Measurements from ENCODE around the gene CCDC110. TPM values are rescaled to one million over a fixed set of nuclear protein-coding genes. Genes with fewer than 3 reads are reported as not detected.

Gene CCDC110
- polyA plus RNA-seq (2011; rRNA removed) (not detected in 2 replicates), polyA minus RNA-seq (2011; rRNA and poly(A)+ RNA removed) (not detected in 2 replicates)

DNA sequence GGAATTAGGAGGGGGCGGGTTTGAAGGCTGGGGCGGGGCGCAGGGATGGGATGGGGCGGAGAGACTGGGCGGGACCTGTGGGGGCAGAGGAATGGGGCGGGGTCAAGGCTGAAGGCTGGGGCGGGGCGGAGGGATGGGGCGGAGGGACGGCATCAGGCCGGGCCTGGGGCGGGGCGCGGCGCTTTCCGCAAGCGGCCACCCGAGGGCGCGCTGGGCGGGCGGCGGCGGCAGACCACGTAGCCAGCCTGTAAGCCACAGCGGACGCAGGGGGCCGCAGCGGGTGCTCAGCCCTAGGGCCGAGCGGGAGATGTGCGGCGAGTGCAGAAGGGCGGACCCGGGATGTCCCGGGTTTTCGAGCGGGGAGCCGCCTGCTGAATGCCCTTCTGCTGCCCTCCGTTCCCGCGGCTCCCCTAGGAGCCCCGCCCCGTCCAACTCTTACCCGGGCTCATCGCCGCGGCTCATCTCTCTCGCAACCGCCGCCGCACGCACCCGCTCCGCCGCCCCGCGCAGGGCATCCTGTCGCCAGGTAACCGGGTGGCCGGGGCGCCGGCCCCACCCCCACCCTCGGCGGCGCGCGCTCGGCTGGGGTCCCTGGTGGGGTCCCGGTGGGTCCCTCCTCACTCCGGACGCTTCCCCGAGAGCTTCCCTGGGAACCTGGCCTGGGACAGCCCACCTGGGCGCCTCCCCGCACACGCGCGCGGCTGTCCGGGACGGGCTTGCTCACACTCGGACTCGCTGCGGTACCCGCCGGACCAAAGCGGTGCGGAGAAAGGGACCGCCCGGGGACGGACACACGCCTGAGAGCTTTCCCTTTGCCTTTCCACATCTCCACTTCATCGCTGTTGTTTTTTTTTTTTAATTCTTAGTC, at the start of gene CCDC110:
CCDC110 (minus strand) TSS at position 499 of the 868 bp plus-strand sequence; CDS start at position 449, 50 bp downstream.
- DNase-seq (ENCODE audit: low read depth): peak; percentile 18
- Histone ChIP-seq H3K27me3 (ENCODE audit: control insufficient read depth, insufficient read depth, low read length) (peaks cover 16% of the 10 kb centered on the region), H3K36me3 (ENCODE audit: control insufficient read depth, insufficient read depth, low read length) (no peaks in the 10 kb centered on the region), H3K4me3 (ENCODE audit: low read depth, low read length) (peak within 1 kb of the TSS; percentile 60)
- POLR2A ChIA-PET: no interaction called here
- CTCF ChIA-PET: interaction anchor here (0.6 to 4.5 kb wide), 3 partner anchors 13 to 137 kb away, joined by 3 to 26 read pairs (median 3); no protein-coding TSS in a partner anchor
- TF ChIP-seq, protein P1, sequence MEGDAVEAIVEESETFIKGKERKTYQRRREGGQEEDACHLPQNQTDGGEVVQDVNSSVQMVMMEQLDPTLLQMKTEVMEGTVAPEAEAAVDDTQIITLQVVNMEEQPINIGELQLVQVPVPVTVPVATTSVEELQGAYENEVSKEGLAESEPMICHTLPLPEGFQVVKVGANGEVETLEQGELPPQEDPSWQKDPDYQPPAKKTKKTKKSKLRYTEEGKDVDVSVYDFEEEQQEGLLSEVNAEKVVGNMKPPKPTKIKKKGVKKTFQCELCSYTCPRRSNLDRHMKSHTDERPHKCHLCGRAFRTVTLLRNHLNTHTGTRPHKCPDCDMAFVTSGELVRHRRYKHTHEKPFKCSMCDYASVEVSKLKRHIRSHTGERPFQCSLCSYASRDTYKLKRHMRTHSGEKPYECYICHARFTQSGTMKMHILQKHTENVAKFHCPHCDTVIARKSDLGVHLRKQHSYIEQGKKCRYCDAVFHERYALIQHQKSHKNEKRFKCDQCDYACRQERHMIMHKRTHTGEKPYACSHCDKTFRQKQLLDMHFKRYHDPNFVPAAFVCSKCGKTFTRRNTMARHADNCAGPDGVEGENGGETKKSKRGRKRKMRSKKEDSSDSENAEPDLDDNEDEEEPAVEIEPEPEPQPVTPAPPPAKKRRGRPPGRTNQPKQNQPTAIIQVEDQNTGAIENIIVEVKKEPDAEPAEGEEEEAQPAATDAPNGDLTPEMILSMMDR (IDR thresholded peaks at IDR 0.05; ENCODE audit: insufficient read depth, low read depth, low read length): peak; percentile 47

DNA sequence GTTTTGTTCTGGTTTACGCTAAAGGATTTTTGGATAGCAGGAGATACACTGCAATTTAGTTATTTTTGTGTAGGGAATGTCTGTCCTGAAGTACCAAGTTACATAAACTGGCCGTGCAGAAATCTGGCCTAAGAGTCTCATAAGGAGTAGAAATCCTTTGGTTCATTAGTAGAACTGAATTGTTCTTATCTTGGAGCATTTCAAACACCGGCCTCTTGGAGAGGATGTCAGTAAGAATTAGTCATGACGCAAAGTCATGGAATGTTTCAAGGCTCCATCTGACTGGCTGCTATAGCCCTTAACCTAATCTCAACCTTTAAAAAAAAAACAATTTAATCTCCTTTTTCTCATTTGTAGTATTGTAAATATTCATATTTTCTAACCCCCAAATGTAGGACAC, 48.6 kb upstream of the CCDC110 start:
- DNase-seq (ENCODE audit: low read depth): no peak
- ChIA-PET POLR2A (no interaction called here), CTCF (no interaction called here)
- H3K27me3 ChIP-seq (ENCODE audit: control insufficient read depth, insufficient read depth, low read length): no peaks in the 10 kb centered on the region
- no peaks in the 10 kb centered on the region for H3K36me3 ChIP-seq (ENCODE audit: control insufficient read depth, insufficient read depth, low read length)
- TF ChIP-seq, protein P1 (IDR thresholded peaks at IDR 0.05; ENCODE audit: insufficient read depth, low read depth, low read length): no peak
- no peak overlapping the region for H3K4me3 ChIP-seq (ENCODE audit: low read depth, low read length)

DNA sequence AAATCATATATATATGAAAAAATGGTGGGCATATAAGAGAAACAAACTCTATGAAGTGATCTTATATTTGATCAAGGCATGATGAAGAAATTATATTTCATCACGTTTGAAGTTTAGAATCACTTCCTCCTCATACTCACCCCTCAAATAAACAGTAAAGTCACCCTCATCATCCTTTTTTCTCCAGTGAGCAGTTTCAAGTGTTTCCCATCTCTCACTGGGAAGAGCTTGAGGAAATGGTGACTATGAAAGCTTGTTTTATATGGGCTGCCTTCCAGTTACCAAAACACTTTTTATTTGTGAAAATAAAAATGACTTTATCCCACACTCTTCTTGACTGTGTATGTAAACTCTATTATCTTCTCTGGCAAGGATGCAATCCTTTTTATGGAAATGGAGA, 47.0 kb upstream of the CCDC110 start:
- no peaks in the 10 kb centered on the region for H3K36me3 ChIP-seq (ENCODE audit: control insufficient read depth, insufficient read depth, low read length)
- no peak for DNase-seq (ENCODE audit: low read depth)
- no peaks in the 10 kb centered on the region for H3K27me3 ChIP-seq (ENCODE audit: control insufficient read depth, insufficient read depth, low read length)
- POLR2A ChIA-PET: no interaction called here
- H3K4me3 ChIP-seq (ENCODE audit: low read depth, low read length): no peak overlapping the region
- TF ChIP-seq, protein P1 (IDR thresholded peaks at IDR 0.05; ENCODE audit: insufficient read depth, low read depth, low read length): no peak
- CTCF ChIA-PET: interaction anchor here (1.2 kb wide), 1 partner anchor 10 kb away, joined by 4 read pairs; no protein-coding TSS in a partner anchor

DNA sequence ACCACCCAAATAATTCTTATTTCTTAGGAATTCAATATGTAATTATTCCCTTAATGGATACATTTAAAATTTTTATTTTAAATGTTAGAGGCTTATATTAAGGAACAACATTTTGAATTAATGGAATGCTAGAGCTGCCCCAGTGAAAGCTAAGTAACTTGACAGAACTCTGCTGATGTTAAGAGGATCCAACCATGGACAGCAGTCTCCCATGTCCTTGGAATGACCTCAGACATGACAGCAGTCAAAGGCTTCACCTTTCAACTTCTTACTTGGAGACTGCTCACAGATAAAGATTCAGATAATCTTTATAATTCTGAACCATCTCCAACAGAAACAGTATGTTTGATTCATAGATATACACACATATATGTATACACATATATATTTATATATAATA, 46.5 kb upstream of the CCDC110 start:
- H3K36me3 ChIP-seq (ENCODE audit: control insufficient read depth, insufficient read depth, low read length): no peaks in the 10 kb centered on the region
- no peaks in the 10 kb centered on the region for H3K27me3 ChIP-seq (ENCODE audit: control insufficient read depth, insufficient read depth, low read length)
- TF ChIP-seq, protein P1 (IDR thresholded peaks at IDR 0.05; ENCODE audit: insufficient read depth, low read depth, low read length): no peak
- CTCF ChIA-PET: no interaction called here
- no peak overlapping the region for H3K4me3 ChIP-seq (ENCODE audit: low read depth, low read length)
- no peak for DNase-seq (ENCODE audit: low read depth)
- POLR2A ChIA-PET: no interaction called here

DNA sequence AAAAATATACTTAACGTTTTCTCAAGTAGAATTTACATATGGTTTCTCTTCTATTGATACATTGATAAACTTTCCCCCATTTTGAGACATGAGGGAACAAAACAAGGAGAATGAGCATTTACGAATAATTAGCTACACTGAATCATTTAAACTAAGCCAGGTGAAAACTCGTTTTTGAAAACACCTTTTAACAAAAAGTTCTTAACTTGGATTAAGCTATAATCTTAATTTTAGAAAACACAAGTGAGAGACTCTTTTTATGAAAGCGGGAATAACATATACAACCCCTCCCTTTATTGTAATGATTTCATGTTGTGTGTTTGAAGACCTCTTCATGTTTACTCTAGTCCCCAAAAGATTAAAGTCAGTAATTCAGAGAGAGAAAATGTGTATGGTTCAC, 43.7 kb upstream of the CCDC110 start:
- no peak for DNase-seq (ENCODE audit: low read depth)
- Histone ChIP-seq H3K36me3 (ENCODE audit: control insufficient read depth, insufficient read depth, low read length) (no peaks in the 10 kb centered on the region), H3K4me3 (ENCODE audit: low read depth, low read length) (no peak overlapping the region), H3K27me3 (ENCODE audit: control insufficient read depth, insufficient read depth, low read length) (no peaks in the 10 kb centered on the region)
- POLR2A ChIA-PET: no interaction called here
- CTCF ChIA-PET: no interaction called here
- TF ChIP-seq, protein P1 (IDR thresholded peaks at IDR 0.05; ENCODE audit: insufficient read depth, low read depth, low read length): no peak
